Body of pancreas (tissue), 4 donors: Measurements from ENCODE around the gene AMH. TPM values are rescaled to one million over a fixed set of nuclear protein-coding genes. Genes with fewer than 3 reads are reported as not detected.
A peak's percentile ranks its signal among the peaks of the same experiment; 100 is the strongest.

Experiments used
- ATAC-seq: fragments of 150-250 bp; one replicate; pipeline ENCODE4 v1.9.1; 2016
- DNase-seq, 4 donors: peaks; one replicate each; pipeline ENCODE4 v3.0.0-alpha.2; 2019
- H3K27ac ChIP-seq, 4 donors: fragments of 200-600 bp; sonication (generic); 1 replicate in 3 of 4; 2 replicates in 1 of 4; pipeline versions ENCODE4 v1.5.1 to v1.6.1; 2016 to 2019; ENCODE audit warnings: mild to moderate bottlenecking in 1 of 4, mixed read lengths in 1 of 4, moderate library complexity in 1 of 4
- H3K27me3 ChIP-seq, 2 donors: fragments of 200-600 bp; sonication (generic); one replicate each; pipeline ENCODE4 v1.6.0; 2016; ENCODE audit warnings: mild to moderate bottlenecking in 1 of 2
- H3K36me3 ChIP-seq, 2 donors: fragments of 200-600 bp; sonication (generic); replicated peaks in 1 of 2; 2 replicates each; pipeline ENCODE4 v1.5.1; 2016; ENCODE audit warnings: low read depth in 2 of 2; ENCODE audit not compliant: insufficient read depth in 1 of 2
- H3K4me1 ChIP-seq: fragments of 200-600 bp; sonication (generic); one replicate; pipeline ENCODE4 v1.6.0; 2016
- H3K4me3 ChIP-seq, 2 donors: fragments of 200-600 bp; sonication (generic); 1 replicate in 1 of 2; 2 replicates in 1 of 2; pipeline ENCODE4 v1.5.1; 2016 to 2019
- H3K9me3 ChIP-seq, 3 donors: fragments of 200-600 bp; sonication (generic); 1 replicate in 2 of 3; 2 replicates in 1 of 3; pipeline ENCODE4 v1.5.1; 2016
- CTCF ChIP-seq, 7 experiments: fragments of 450-650 bp in 4 of 7; fragments of 200-600 bp in 3 of 7; sonication (generic) in 3 of 7; IDR thresholded peaks; one replicate each; pipeline ENCODE4 v1.5.1; 2016 to 2019; ENCODE audit warnings: antibody characterized with exemption in 7 of 7
- POLR2A ChIP-seq, 3 donors: fragments of 450-650 bp; IDR thresholded peaks; one replicate each; pipeline ENCODE4 v1.6.1; 2016; ENCODE audit warnings: antibody characterized with exemption in 3 of 3, mild to moderate bottlenecking in 2 of 3
- WGBS, 2 donors: methylation state at CpG; one replicate each; pipeline ENCODE4 v1.1.5; 2017; 5-methylcytosine and 5-hydroxymethylcytosine counted together
- intact Hi-C: fragments of 100-400 bp; cut with DNase I; formaldehyde crosslinking; loops from one replicate; pipeline ENCODE4 v1.15.1; 2023
- total RNA-seq, 2 donors: library from RNA; depleted of rRNA; stranded (reverse); fragments of >200 nt; gene quantifications; one replicate each; pipeline ENCODE4 v1.1.0, GENCODE V29; 2016

Gene AMH
- total RNA-seq, 2 donors from 2014 or later = 0.99 to 11.7 TPM

GRCh38 chr19:2259336-2259735 is 10.2 kb downstream of the AMH start:
- no peak overlapping the region for H3K27ac ChIP-seq
- WGBS, 2 donors = 82 to 86% methylated on average over 5 of the region's 5 CpGs
- H3K27me3 ChIP-seq = no peaks in the 10 kb centered on the region
- H3K4me1 ChIP-seq = no peaks in the 10 kb centered on the region
- no peak for TF ChIP-seq CTCF (IDR thresholded peaks at IDR 0.05)
- H3K9me3 ChIP-seq = no peaks in the 10 kb centered on the region
- ATAC-seq (no peak), DNase-seq (no peak)
- no peak overlapping the region for H3K4me3 ChIP-seq
- intact Hi-C loops = no loop called here
- H3K36me3 ChIP-seq = no peaks in the 10 kb centered on the region

- TF ChIP-seq POLR2A (IDR thresholded peaks at IDR 0.05) (no peak), CTCF (IDR thresholded peaks at IDR 0.05) (no peak)
- WGBS, 2 donors = 82 to 83% methylated on average over 11 of the region's 11 CpGs
- Histone ChIP-seq H3K27ac (no peak overlapping the region), H3K9me3 (no peaks in the 10 kb centered on the region), H3K4me1 (no peaks in the 10 kb centered on the region), H3K36me3 (no peaks in the 10 kb centered on the region), H3K27me3 (no peaks in the 10 kb centered on the region), H3K4me3 (no peak overlapping the region)
- ATAC-seq = no peak
- DNase-seq = no peak
- intact Hi-C loops = no loop called here
Observed at GRCh38 chr19:2260341-2260805, 11.2 kb downstream of the AMH start.

- peak in 3 of 4 donors; percentile 51 to 68 (median 53) for DNase-seq
- ATAC-seq = no peak
- TF ChIP-seq POLR2A (IDR thresholded peaks at IDR 0.05) = no peak
- TF ChIP-seq CTCF (IDR thresholded peaks at IDR 0.05) = peak in 6 of 7 experiments; percentile 30 to 53 (median 42)
- no peaks in the 10 kb centered on the region for H3K27me3 ChIP-seq
- no peaks in the 10 kb centered on the region for H3K36me3 ChIP-seq
- intact Hi-C loops = no loop called here
- H3K4me3 ChIP-seq = no peak overlapping the region
- no peak overlapping the region for H3K27ac ChIP-seq
- H3K9me3 ChIP-seq = no peaks in the 10 kb centered on the region
- H3K4me1 ChIP-seq = peaks cover 3% of the 10 kb centered on the region
- 44 to 62% methylated on average over 5 to 7 of the region's 7 CpGs for WGBS, 2 donors
Observed at GRCh38 chr19:2261438-2262172, 12.5 kb downstream of the AMH start.

GRCh38 chr19:2266183-2266993 is 17.3 kb downstream of the AMH start:
- ATAC-seq (no peak), DNase-seq (peak; percentile 70 to 85 (median 80))
- peaks cover 15% of the 10 kb centered on the region for H3K4me1 ChIP-seq
- peak overlapping the region in 1 of 4 donors; percentile 36 for H3K27ac ChIP-seq
- TF ChIP-seq CTCF (IDR thresholded peaks at IDR 0.05) = no peak
- no peak for TF ChIP-seq POLR2A (IDR thresholded peaks at IDR 0.05)
- H3K36me3 ChIP-seq = no peaks in the 10 kb centered on the region
- no peaks in the 10 kb centered on the region for H3K9me3 ChIP-seq
- 45 to 54% methylated on average over 16 to 18 of the region's 18 CpGs for WGBS, 2 donors
- no peak overlapping the region for H3K4me3 ChIP-seq
- intact Hi-C loops = no loop called here
- H3K27me3 ChIP-seq = no peaks in the 10 kb centered on the region
